Activated T-cell treated with anti-CD3 and anti-CD28 coated beads, Interleukin-2, amount 50 U/mL, for 4 hours (primary cell): ENCODE results near the gene PCYT2. TPM values are rescaled to one million over a fixed set of nuclear protein-coding genes. Genes with fewer than 3 reads are reported as not detected.
"Not testable (repeated sequence)": the region's sequence is repeated elsewhere in the genome, so short reads cannot be mapped to it uniquely, and the experiment has no call there.

Source experiments
- ATAC-seq, 2 donors: fragments of 200-7000 bp; cut with Tn5 transposase; one replicate each; pipeline ENCODE4 v1.10.0; 2021
- DNase-seq: peaks from one replicate; pipeline ENCODE4 v3.0.0-alpha.2; 2020
- H3K27me3 Mint-ChIP-seq: one replicate; pipeline ENCODE4 v1.8.0; 2021; ENCODE audit warnings: low read depth, mixed read lengths
- H3K36me3 Mint-ChIP-seq: one replicate; pipeline ENCODE4 v1.8.0; 2022; ENCODE audit warnings: mixed read lengths; ENCODE audit not compliant: insufficient read depth
- H3K4me1 Mint-ChIP-seq: one replicate; pipeline ENCODE4 v1.8.0; 2021; ENCODE audit warnings: low read depth, mixed read lengths
- H3K4me3 Mint-ChIP-seq: one replicate; pipeline ENCODE4 v1.8.0; 2021; ENCODE audit warnings: mild to moderate bottlenecking, moderate library complexity, mixed read lengths
- H3K9me3 Mint-ChIP-seq: one replicate; pipeline ENCODE4 v1.8.0; 2021; ENCODE audit warnings: mixed read lengths
- total RNA-seq, 3 donors: library from RNA; stranded (reverse); gene quantifications; one replicate each; pipeline ENCODE4 v1.2.1, GENCODE V29; 2021

PCYT2 gene
- total RNA-seq, 3 donors from 2014 or later, result 23.5 to 25.8 (median 25.7) TPM

DNA sequence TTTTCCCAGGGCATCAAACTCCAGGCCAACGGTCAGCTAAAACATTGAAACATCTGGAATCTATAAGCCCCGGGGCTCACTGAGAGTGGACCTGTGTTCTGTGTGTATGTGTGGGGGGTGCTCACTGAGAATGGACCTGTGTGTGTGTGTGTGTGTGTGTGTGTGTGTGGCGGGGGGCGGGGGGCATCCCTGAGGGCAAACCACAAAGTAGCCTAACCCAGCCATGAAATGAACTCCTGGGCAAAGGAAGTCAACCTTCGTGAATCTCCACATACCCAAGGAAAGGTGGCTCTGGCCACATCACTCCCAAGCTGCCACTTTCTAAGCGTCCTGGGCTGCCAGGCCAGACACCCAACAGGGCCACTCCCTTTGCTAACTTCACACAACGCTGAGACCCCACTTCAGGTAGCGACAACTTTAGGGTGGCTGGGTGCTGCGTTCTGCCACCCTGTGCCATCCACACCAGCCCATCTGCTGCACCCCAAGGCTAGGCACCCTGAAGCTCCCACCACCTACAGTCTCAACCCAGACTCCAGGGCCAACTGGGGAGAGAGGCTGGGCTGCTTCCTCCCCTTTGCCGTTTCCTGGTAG is 14.8 kb upstream of the PCYT2 start:
- H3K27me3 Mint-ChIP-seq, result peaks cover 12% of the 10 kb centered on the region
- H3K9me3 Mint-ChIP-seq, result no peaks in the 10 kb centered on the region
- DNase-seq (no peak), ATAC-seq (no peak)
- peaks cover 6% of the 10 kb centered on the region for H3K36me3 Mint-ChIP-seq
- H3K4me1 Mint-ChIP-seq, result peaks cover 16% of the 10 kb centered on the region
- peak overlapping the region; percentile 89 for H3K4me3 Mint-ChIP-seq

DNA sequence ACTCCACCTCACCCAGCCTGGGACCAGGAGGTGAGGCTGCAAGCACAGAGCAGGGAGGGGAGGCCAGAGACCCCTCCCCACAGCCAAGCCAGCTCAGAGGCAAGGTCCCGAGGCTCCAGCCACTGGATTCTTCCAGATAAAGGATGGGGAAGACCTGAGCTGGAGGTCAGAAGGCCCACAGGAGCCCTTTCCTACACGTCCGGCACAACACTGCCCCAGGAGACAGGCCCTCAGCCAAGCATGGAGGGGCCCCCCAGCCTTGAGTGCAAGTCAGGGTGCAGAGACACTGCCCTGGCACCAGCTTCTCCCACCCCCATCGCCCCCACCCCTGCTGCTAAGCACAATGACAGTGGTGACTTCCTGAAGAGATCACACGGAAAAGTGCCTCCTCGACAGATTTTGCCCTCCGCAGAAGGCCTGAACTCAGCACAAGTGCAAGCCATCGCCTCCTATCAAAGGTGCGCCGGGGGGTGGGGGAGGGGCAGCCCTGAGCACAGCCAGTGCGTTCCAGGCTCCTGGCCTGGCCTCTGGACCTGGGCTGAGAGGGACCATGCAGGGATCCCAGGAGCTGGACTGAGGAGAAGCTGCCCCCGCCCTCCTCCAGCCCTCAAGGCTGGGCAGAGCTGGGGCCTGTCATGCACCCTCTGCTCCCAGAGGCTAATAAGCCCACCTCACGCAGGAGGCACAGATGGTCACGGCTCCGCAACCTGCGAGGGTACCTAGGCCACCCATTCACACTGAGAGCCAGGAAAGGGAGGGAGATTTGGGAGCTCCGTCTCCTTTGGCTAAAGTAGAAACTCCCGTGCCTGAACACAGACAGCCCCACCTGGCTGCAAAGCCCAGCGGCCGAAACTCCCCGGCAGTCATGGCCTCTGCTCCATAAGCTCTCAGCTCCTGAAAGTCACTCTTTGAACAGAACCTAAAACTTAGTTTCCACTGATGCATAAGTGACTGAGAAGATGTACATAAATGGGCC is 13.6 kb upstream of the PCYT2 start:
- Mint-ChIP-seq H3K9me3 (no peaks in the 10 kb centered on the region), H3K27me3 (peaks cover 7% of the 10 kb centered on the region), H3K36me3 (peaks cover 7% of the 10 kb centered on the region), H3K4me3 (peak overlapping the region; percentile 89), H3K4me1 (peaks cover 16% of the 10 kb centered on the region)
- DNase-seq (no peak), ATAC-seq (no peak)

DNA sequence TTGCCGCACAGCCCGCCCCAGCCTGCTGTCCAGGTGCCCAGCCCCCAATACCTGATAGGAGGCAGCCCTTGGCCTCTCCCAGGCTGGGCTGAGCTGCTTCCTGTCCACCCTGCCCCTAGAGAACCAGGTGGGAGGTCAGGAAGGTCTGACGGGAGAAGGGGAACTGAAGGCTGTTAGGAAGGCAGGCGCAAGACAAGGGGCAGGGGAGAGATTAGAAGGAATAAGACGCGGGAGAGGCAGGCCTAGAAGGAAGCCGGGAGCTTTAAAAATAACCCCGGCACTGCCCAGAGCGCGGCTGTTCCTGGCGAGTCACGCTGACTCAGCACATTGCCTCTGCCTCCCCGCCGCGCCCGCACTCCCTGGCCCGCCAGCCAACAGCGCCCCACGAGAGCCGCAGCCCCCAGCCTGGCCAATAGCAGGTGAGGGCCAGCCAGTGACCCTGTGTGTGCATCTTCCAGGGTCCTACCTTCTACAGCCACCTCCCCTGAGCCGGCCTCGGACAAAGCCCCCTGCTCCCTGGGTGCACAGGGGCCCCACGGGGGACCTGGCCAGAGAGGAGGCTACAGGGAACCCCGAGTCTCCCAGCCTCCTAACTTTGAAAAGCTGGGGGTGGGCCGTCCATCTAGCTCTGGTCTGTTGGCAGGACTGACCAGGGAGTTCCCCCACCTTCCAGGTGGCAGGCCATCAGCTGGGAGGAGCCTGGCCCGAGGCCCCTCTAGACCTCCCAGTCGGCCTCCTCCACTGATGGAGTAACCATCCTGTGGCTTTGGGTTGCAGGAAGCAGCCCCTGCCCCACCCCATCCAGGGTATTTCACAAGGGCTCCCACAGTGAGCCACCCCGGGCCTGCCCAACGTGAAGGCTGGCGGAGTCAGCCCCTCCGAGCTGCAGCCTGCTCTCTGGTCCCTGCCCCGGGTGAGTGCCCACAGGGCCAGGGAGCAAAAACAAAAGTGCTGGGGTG is 12.4 kb upstream of the PCYT2 start:
- Mint-ChIP-seq H3K36me3 (peaks cover 7% of the 10 kb centered on the region), H3K4me1 (peaks cover 16% of the 10 kb centered on the region), H3K27me3 (no peaks in the 10 kb centered on the region), H3K4me3 (no peak overlapping the region), H3K9me3 (no peaks in the 10 kb centered on the region)
- ATAC-seq, result no peak
- DNase-seq, result no peak

- Mint-ChIP-seq H3K36me3 (peaks cover 7% of the 10 kb centered on the region), H3K4me1 (peaks cover 21% of the 10 kb centered on the region), H3K4me3 (no peak overlapping the region), H3K9me3 (no peaks in the 10 kb centered on the region), H3K27me3 (no peaks in the 10 kb centered on the region)
- DNase-seq, result no peak
- no peak for ATAC-seq
Observed at GRCh38 chr17:81922566-81923301, 11.5 kb upstream of the PCYT2 start.

- Mint-ChIP-seq H3K9me3 (no peaks in the 10 kb centered on the region), H3K36me3 (peaks cover 10% of the 10 kb centered on the region), H3K27me3 (no peaks in the 10 kb centered on the region), H3K4me1 (peaks cover 24% of the 10 kb centered on the region), H3K4me3 (no peak overlapping the region)
- ATAC-seq, result no peak
- DNase-seq, result no peak
Observed at GRCh38 chr17:81921996-81922565, 10.9 kb upstream of the PCYT2 start.

GRCh38 chr17:81921537-81921862 is 10.3 kb upstream of the PCYT2 start:
- Mint-ChIP-seq H3K4me3 (no peak overlapping the region), H3K27me3 (no peaks in the 10 kb centered on the region), H3K4me1 (peaks cover 29% of the 10 kb centered on the region), H3K36me3 (peaks cover 11% of the 10 kb centered on the region), H3K9me3 (no peaks in the 10 kb centered on the region)
- no peak for ATAC-seq
- DNase-seq, result no peak

DNA sequence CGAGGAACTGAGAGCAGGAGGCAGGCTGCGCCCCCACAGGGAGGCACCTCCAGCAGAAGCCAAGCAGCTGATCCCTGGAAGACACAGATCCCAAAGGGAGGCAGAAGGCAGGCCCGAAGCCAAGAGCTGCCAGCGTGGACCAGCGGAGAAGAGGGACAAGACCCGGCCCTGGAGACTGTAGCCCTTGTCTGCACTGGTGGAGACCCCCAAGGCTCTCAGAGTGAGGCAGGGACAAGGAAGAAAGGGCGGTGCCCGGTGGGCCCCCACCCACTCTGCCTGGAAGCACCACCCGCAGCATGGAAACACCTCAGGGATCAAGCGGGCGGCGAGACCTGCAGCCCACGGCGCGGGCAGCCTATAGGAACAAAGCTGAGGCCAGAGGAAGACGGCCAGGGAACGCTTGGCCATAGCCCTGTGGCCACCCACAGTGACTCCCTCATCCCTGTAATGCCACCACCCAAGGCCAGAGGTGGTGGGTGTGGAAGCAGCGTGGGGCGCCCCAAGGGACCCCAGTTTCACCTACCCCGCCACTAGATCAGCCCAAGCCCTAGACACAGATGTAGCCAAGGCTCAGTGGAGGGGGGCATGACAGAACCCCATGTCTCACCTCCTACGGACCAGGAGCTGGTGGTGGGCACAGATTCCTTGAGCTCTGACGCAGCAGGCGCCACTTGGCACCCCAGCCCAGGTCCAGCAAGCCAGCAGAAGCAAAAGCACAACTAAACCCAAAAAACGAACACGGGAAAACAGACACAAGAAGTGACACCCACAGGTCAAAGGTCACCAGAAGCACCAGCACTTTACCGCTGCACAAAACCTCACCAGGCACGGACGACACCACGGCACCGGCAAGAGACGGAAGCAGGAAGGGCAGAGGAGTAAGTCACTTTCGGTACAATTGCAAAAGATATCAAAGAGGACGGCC is 9.7 kb upstream of the PCYT2 start:
- no peak for DNase-seq
- no peaks in the 10 kb centered on the region for H3K27me3 Mint-ChIP-seq
- no peak for ATAC-seq
- peaks cover 28% of the 10 kb centered on the region for H3K4me1 Mint-ChIP-seq
- no peaks in the 10 kb centered on the region for H3K9me3 Mint-ChIP-seq
- H3K36me3 Mint-ChIP-seq, result peaks cover 11% of the 10 kb centered on the region
- H3K4me3 Mint-ChIP-seq, result no peak overlapping the region

- peaks cover 13% of the 10 kb centered on the region for H3K36me3 Mint-ChIP-seq
- peak overlapping the region; percentile 33 for H3K4me3 Mint-ChIP-seq
- no peak for DNase-seq
- ATAC-seq, result no peak
- no peaks in the 10 kb centered on the region for H3K27me3 Mint-ChIP-seq
- no peaks in the 10 kb centered on the region for H3K9me3 Mint-ChIP-seq
- H3K4me1 Mint-ChIP-seq, result peaks cover 24% of the 10 kb centered on the region
Observed at GRCh38 chr17:81918832-81919545, 7.8 kb upstream of the PCYT2 start.

GRCh38 chr17:81918333-81918669 is 7.1 kb upstream of the PCYT2 start:
- not testable (repeated sequence) for H3K27me3 Mint-ChIP-seq, H3K9me3 Mint-ChIP-seq, DNase-seq
- ATAC-seq, result peak; percentile 15 to 22
- H3K36me3 Mint-ChIP-seq, result peaks cover 16% of the 10 kb centered on the region
- peaks cover 24% of the 10 kb centered on the region for H3K4me1 Mint-ChIP-seq
- peak overlapping the region; percentile 89 for H3K4me3 Mint-ChIP-seq

DNA sequence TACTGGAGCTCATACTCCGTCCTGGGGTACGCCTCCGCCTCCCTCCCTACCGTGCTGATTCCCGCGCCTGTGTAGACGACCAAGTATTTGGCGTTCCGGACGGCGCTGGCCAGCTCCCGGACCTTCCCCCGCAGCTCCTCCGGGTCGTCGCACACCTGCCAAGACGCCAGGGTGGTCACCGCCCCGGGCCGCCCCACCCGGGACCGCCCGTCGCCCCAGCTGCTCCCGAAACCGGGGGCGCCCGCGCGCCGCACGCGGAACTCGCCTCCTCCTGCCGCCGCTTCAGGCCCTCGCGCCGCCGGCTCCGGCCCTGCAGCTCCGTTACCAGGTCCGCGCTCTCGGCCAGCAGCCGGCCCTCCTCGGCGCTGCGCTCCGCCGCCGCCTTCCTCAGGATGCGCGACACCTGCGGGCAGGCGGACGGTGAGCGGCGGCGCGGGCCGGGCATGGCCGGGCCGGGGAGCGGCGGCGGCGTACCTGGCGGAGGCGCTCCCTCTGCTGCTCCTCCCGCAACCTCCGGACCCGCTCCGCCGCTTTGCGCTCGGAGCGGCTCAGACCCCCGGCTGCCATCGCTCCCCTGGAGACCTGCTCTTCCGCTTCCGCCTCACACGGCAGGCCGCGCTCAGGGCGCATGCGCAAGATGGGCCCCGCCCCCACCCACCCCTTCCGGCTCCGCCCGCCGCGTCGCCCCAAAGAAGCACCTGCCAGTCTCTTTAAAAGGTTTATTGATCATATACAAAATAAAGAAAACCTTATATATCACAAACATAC is 6.5 kb upstream of the PCYT2 start, which contains the start of gene SIRT7:
SIRT7 (minus strand) TSS at position 612 of the 768 bp plus-strand sequence; CDS start at position 567, 45 bp downstream.
- H3K27me3 Mint-ChIP-seq, result no peaks in the 10 kb centered on the region
- peaks cover 24% of the 10 kb centered on the region for H3K4me1 Mint-ChIP-seq
- peak within 1 kb of the TSS; percentile 89 for H3K4me3 Mint-ChIP-seq
- DNase-seq (peak; percentile 82), ATAC-seq (peak; percentile 89 to 91)
- peaks cover 22% of the 10 kb centered on the region for H3K36me3 Mint-ChIP-seq
- no peaks in the 10 kb centered on the region for H3K9me3 Mint-ChIP-seq

GRCh38 chr17:81916234-81917001 is 5.2 kb upstream of the PCYT2 start:
- Mint-ChIP-seq H3K4me3 (peak overlapping the region; percentile 89), H3K9me3 (no peaks in the 10 kb centered on the region), H3K36me3 (peaks cover 20% of the 10 kb centered on the region), H3K27me3 (no peaks in the 10 kb centered on the region), H3K4me1 (peaks cover 27% of the 10 kb centered on the region)
- DNase-seq (no peak), ATAC-seq (no peak)
